Mammary epithelial cell (primary cell): ENCODE results near the gene CADM4.

Source experiments
- CTCF ChIP-seq, 2 donors: IDR thresholded peaks in 1 of 2; conservative IDR thresholded peaks in 1 of 2; 2 replicates each; pipeline ENCODE4 v1.5.1; 2011 to 2012; ENCODE audit warnings: inconsistent platforms in 2 of 2, low read length in 2 of 2, mild to moderate bottlenecking in 2 of 2, control low read depth in 1 of 2, low read depth in 1 of 2; ENCODE audit not compliant: insufficient read depth in 1 of 2; ENCODE audit errors: extremely low read depth in 1 of 2
- EZH2 ChIP-seq: IDR thresholded peaks from 2 replicates; pipeline ENCODE4 v1.6.1; 2012; ENCODE audit warnings: low read length, inconsistent platforms, borderline replicate concordance

GRCh38 chr19:43595999-43596841 is 43.4 kb downstream of the CADM4 start, which contains the start of the genes IRGQ and ZNF576:
- TF ChIP-seq EZH2 (no peak), CTCF (conservative IDR thresholded peaks at IDR 0.05 in 1 of 2, IDR thresholded peaks at IDR 0.05 in 1 of 2; ENCODE audit: extremely low read depth in 1 of 2, insufficient read depth in 1 of 2, low read depth in 1 of 2, low read length in 2 of 2) (no peak)
